Neural cell (in vitro differentiated cells): ENCODE measurements around the gene DAD1. TPM values are rescaled to one million over a fixed set of nuclear protein-coding genes. Genes with fewer than 3 reads are reported as not detected.

Experiments used
- H2AFZ ChIP-seq: fragments of 200-600, 300-800 bp; sonication (generic), shearing (Covaris generic); 2 replicates; pipeline ENCODE4 v1.6.0; 2014; ENCODE audit warnings: low read depth, mild to moderate bottlenecking, antibody characterized with exemption, low read length, moderate library complexity
- H3F3A ChIP-seq: fragments of 200-600 bp; shearing (Covaris generic); 2 replicates; pipeline ENCODE4 v1.6.1; 2016; ENCODE audit warnings: mild to moderate bottlenecking, moderate library complexity, mixed read lengths, antibody characterized with exemption, low read length; ENCODE audit not compliant: insufficient read depth, poor library complexity, severe bottlenecking
- H3K27ac ChIP-seq: fragments of 200-600, 300-800 bp; sonication (generic), shearing (Covaris generic); 2 replicates; pipeline ENCODE4 v1.5.1; 2014; ENCODE audit warnings: mild to moderate bottlenecking, low read length, moderate library complexity
- H3K27me3 ChIP-seq: fragments of 300-800, 200-600 bp; sonication (generic), shearing (Covaris generic); 2 replicates; pipeline ENCODE4 v1.6.0; 2014; ENCODE audit warnings: mild to moderate bottlenecking, low read depth, low read length, moderate library complexity; ENCODE audit not compliant: insufficient read depth
- H3K36me3 ChIP-seq: fragments of 300-800, 200-600 bp; sonication (generic), shearing (Covaris generic); 2 replicates; pipeline ENCODE4 v1.5.1; 2014; ENCODE audit warnings: mild to moderate bottlenecking, antibody characterized with exemption, low read length, moderate library complexity; ENCODE audit not compliant: insufficient read depth
- H3K4me2 ChIP-seq: fragments of 300-800, 200-600 bp; sonication (generic), shearing (Covaris generic); 2 replicates; pipeline ENCODE4 v1.6.0; 2014; ENCODE audit warnings: mild to moderate bottlenecking, low read length
- H3K4me3 ChIP-seq: fragments of 300-800, 200-600 bp; sonication (generic), shearing (Covaris generic); 2 replicates; pipeline ENCODE4 v1.5.1; 2014; ENCODE audit warnings: mild to moderate bottlenecking, low read length, moderate library complexity
- H3K79me2 ChIP-seq: fragments of 200-600 bp; shearing (Covaris generic); replicated peaks from 2 replicates; pipeline ENCODE4 v1.6.0; 2014; ENCODE audit warnings: mild to moderate bottlenecking, low read length, moderate library complexity; ENCODE audit not compliant: insufficient read depth
- H3K9ac ChIP-seq: fragments of 300-800, 200-600 bp; sonication (generic), shearing (Covaris generic); 2 replicates; pipeline ENCODE4 v1.6.1; 2016; ENCODE audit warnings: mild to moderate bottlenecking, low read length, mixed read lengths
- H3K9me2 ChIP-seq: fragments of 200-600 bp; shearing (Covaris generic); 2 replicates; pipeline ENCODE4 v1.6.1; 2016; ENCODE audit warnings: mild to moderate bottlenecking, low read length, mixed read lengths; ENCODE audit not compliant: insufficient read depth
- H3K9me3 ChIP-seq: fragments of 200-600, 300-800 bp; sonication (generic), shearing (Covaris generic); 2 replicates; pipeline ENCODE4 v1.6.1; 2016; ENCODE audit warnings: mild to moderate bottlenecking, mixed run types, low read length, moderate library complexity, mixed read lengths
- H4K20me1 ChIP-seq: fragments of 200-600 bp; shearing (Covaris generic); 2 replicates; pipeline ENCODE4 v1.6.1; 2016; ENCODE audit warnings: mild to moderate bottlenecking, mixed run types; ENCODE audit not compliant: insufficient read depth
- CTCF ChIP-seq: fragments of 450-650 bp; IDR thresholded peaks from 2 replicates; pipeline ENCODE4 v1.5.1; 2014; ENCODE audit warnings: antibody characterized with exemption, mild to moderate bottlenecking, moderate library complexity; ENCODE audit not compliant: poor library complexity, severe bottlenecking
- EP300 ChIP-seq: fragments of 450-650 bp; conservative IDR thresholded peaks from 2 replicates; pipeline ENCODE4 v1.6.1; 2014; ENCODE audit warnings: antibody characterized with exemption, mild to moderate bottlenecking, moderate library complexity; ENCODE audit not compliant: poor library complexity, severe bottlenecking
- EZH2 ChIP-seq: fragments of 200-600, 300-800 bp; shearing (Covaris generic), sonication (generic); IDR thresholded peaks from 2 replicates; pipeline ENCODE4 v1.6.1; 2014; ENCODE audit warnings: antibody characterized with exemption, low read length, borderline replicate concordance, mild to moderate bottlenecking; ENCODE audit not compliant: insufficient read depth, poor library complexity, severe bottlenecking
- MXI1 ChIP-seq: fragments of 450-650 bp; conservative IDR thresholded peaks from 2 replicates; pipeline ENCODE4 v1.6.1; 2014; ENCODE audit warnings: antibody characterized with exemption, mild to moderate bottlenecking; ENCODE audit not compliant: poor library complexity, severe bottlenecking
- POLR2AphosphoS5 ChIP-seq: IDR thresholded peaks from 2 replicates; pipeline ENCODE4 v1.6.1; 2012
- RAD21 ChIP-seq: fragments of 450-650 bp; conservative IDR thresholded peaks from 2 replicates; pipeline ENCODE4 v1.6.1; 2014; ENCODE audit warnings: antibody characterized with exemption, mild to moderate bottlenecking, moderate library complexity
- REST ChIP-seq: IDR thresholded peaks from 2 replicates; pipeline ENCODE4 v1.6.1; 2012; ENCODE audit warnings: borderline replicate concordance
- SMC3 ChIP-seq: fragments of 450-650 bp; conservative IDR thresholded peaks from 2 replicates; pipeline ENCODE4 v1.6.1; 2014; ENCODE audit warnings: antibody characterized with exemption, mild to moderate bottlenecking, moderate library complexity; ENCODE audit not compliant: poor library complexity
- TAF1 ChIP-seq: IDR thresholded peaks from 2 replicates; pipeline ENCODE4 v1.6.1; 2012; ENCODE audit warnings: low read depth
- polyA plus RNA-seq: library from polyadenylated mRNA; depleted of rRNA; stranded (reverse); fragments of >200 nt; gene quantifications from 2 replicates; pipeline ENCODE4 v1.2.3, GENCODE V29; 2014

Gene DAD1
- polyA plus RNA-seq, 1 donor from 2014 or later, result 369 TPM

GRCh38 chr14:22552001-22552826 is 36.8 kb downstream of the DAD1 start:
- Histone ChIP-seq H3K4me3 (no peak overlapping the region), H4K20me1 (no peaks in the 10 kb centered on the region), H3K79me2 (no peaks in the 10 kb centered on the region), H3K27me3 (no peaks in the 10 kb centered on the region), H3K9me3 (no peaks in the 10 kb centered on the region), H2AFZ (no peak overlapping the region), H3K36me3 (no peaks in the 10 kb centered on the region), H3F3A (no peaks in the 10 kb centered on the region), H3K9ac (no peak overlapping the region), H3K27ac (no peak overlapping the region), H3K9me2 (no peaks in the 10 kb centered on the region), H3K4me2 (no peak overlapping the region)
- TF ChIP-seq CTCF (no peak), TAF1 (no peak), EP300 (no peak)

GRCh38 chr14:22551605-22551997 is 37.4 kb downstream of the DAD1 start:
- Histone ChIP-seq H3K27ac (no peak overlapping the region), H3K9me3 (no peaks in the 10 kb centered on the region), H4K20me1 (no peaks in the 10 kb centered on the region), H3K27me3 (no peaks in the 10 kb centered on the region), H3K79me2 (no peaks in the 10 kb centered on the region), H3K9ac (no peak overlapping the region), H3K36me3 (no peaks in the 10 kb centered on the region), H3K4me3 (no peak overlapping the region), H2AFZ (no peak overlapping the region), H3K9me2 (no peaks in the 10 kb centered on the region), H3K4me2 (no peak overlapping the region), H3F3A (no peaks in the 10 kb centered on the region)
- TF ChIP-seq SMC3, result no peak
- TF ChIP-seq RAD21, result no peak
- no peak for TF ChIP-seq POLR2AphosphoS5

GRCh38 chr14:22549981-22550673 is 38.9 kb downstream of the DAD1 start:
- Histone ChIP-seq H3K27me3 (peaks cover 3% of the 10 kb centered on the region), H3F3A (no peaks in the 10 kb centered on the region), H3K9me3 (no peaks in the 10 kb centered on the region), H3K9ac (no peak overlapping the region), H3K9me2 (no peaks in the 10 kb centered on the region), H3K4me3 (no peak overlapping the region), H3K27ac (no peak overlapping the region), H4K20me1 (no peaks in the 10 kb centered on the region), H3K36me3 (no peaks in the 10 kb centered on the region), H2AFZ (no peak overlapping the region), H3K4me2 (no peak overlapping the region), H3K79me2 (no peaks in the 10 kb centered on the region)
- TF ChIP-seq MXI1, result no peak
- no peak for TF ChIP-seq CTCF
- no peak for TF ChIP-seq TAF1
- TF ChIP-seq SMC3, result no peak
- no peak for TF ChIP-seq EZH2
- no peak for TF ChIP-seq REST
- no peak for TF ChIP-seq RAD21
- no peak for TF ChIP-seq POLR2AphosphoS5
- no peak for TF ChIP-seq EP300
